GM12872 (cell line): ENCODE data around the gene TSPYL6.

Source experiments
- TF ChIP-seq, protein P1 (sequence below): IDR thresholded peaks from 3 replicates; pipeline ENCODE4 v1.5.1; 2011; ENCODE audit warnings: low read depth, mild to moderate bottlenecking, low read length, moderate library complexity; ENCODE audit not compliant: insufficient read depth

Gene TSPYL6

DNA sequence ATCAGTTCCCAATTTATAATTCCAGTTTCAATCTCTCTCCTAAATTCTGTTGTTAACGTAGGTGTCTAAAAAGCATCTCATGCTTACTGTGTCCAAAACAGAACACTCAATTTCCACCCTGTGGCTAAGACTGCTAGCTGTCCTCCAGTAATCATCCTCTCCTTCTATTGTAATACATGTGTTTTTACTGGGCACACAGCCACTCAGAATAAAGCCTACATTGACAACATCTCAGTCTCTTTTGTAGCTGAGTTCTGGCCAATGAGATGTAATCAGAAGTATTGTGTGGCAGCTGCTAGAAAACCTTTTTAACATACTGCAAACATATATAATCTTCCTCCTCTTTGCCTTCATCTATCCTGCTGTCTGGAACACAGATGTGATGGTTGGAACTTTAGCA lies 29.4 kb upstream of the TSPYL6 start:
- TF ChIP-seq, protein P1, sequence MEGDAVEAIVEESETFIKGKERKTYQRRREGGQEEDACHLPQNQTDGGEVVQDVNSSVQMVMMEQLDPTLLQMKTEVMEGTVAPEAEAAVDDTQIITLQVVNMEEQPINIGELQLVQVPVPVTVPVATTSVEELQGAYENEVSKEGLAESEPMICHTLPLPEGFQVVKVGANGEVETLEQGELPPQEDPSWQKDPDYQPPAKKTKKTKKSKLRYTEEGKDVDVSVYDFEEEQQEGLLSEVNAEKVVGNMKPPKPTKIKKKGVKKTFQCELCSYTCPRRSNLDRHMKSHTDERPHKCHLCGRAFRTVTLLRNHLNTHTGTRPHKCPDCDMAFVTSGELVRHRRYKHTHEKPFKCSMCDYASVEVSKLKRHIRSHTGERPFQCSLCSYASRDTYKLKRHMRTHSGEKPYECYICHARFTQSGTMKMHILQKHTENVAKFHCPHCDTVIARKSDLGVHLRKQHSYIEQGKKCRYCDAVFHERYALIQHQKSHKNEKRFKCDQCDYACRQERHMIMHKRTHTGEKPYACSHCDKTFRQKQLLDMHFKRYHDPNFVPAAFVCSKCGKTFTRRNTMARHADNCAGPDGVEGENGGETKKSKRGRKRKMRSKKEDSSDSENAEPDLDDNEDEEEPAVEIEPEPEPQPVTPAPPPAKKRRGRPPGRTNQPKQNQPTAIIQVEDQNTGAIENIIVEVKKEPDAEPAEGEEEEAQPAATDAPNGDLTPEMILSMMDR: no peak

DNA sequence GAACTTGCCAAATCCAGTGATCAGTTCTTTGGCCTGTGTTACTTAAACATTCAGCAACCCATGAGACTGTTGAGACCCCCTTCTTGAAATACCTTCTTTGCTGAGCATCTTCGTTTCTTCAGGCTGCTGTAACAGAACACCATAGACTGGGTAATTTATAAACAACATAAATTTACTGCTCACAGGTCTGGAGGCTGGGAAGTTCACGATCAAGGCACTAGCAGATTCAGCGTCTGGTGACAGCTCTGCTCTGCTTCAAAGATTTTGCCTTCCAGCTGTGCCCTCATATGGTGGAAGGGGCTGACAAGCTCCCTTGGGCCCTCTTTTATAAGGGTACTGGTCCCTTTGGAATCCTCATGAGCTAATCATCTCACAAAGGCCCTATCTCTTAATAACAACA lies 28.8 kb upstream of the TSPYL6 start:
- TF ChIP-seq, protein P1: no peak

DNA sequence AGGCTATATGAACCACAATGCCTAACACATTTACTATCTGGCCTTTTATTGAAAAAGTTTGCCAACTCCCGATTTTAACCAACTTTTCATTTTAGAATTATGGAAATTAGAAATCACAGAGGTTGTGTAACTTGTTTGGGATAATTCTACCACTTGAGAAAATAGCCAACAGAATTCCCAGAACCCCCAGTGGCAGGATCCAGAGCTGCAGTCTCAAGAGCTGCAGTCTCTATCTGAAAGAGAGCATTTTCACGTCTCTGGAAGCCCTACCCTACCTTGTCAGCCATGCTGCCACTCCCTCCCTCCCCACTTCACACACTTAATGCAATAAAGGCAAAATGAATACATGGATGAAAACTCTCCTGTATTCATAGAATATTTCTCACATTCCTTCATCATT lies 23.4 kb upstream of the TSPYL6 start:
- TF ChIP-seq, protein P1: peak; percentile 26; the same call in 1 of the 3 replicates

DNA sequence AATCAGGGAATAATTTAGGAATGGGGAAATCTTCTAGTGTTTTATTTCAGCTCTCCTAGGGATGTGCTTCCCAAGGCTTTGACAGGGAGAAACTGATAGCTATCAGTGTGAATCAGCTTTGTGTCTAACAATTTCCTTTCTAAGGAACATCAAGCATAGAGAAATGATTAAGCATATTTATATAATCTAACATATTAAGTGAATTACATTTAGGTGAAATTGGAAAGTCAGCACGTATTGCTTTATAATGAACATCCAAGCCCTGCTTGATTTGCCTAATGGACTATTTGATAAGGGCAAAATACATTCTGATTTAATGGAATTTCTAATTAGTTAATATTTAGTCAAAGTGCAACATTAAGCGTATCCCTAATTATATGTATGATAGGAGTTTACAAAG lies 19.5 kb upstream of the TSPYL6 start:
- TF ChIP-seq, protein P1: no peak

DNA sequence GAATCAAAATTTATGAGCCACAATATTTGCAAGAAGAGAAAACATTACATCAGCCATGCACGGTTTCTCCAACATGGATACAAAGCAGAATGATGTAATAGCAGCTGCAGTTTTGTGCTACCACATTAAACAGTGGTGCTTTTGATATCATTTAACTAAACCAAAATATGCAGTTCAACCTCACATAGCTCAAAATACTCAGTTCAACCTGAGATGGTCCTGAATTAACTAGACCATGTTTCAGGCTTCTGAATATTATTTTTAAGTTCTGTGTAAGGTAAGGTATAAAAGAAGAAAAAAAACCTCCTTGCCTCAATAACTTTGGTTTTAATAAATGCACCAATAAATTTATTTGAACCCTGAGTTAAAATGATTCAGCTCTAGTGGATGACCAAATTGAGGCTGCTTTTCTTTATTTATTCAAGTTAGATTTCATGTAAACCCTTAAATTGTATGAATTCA lies 18.8 kb upstream of the TSPYL6 start:
- TF ChIP-seq, protein P1: no peak

DNA sequence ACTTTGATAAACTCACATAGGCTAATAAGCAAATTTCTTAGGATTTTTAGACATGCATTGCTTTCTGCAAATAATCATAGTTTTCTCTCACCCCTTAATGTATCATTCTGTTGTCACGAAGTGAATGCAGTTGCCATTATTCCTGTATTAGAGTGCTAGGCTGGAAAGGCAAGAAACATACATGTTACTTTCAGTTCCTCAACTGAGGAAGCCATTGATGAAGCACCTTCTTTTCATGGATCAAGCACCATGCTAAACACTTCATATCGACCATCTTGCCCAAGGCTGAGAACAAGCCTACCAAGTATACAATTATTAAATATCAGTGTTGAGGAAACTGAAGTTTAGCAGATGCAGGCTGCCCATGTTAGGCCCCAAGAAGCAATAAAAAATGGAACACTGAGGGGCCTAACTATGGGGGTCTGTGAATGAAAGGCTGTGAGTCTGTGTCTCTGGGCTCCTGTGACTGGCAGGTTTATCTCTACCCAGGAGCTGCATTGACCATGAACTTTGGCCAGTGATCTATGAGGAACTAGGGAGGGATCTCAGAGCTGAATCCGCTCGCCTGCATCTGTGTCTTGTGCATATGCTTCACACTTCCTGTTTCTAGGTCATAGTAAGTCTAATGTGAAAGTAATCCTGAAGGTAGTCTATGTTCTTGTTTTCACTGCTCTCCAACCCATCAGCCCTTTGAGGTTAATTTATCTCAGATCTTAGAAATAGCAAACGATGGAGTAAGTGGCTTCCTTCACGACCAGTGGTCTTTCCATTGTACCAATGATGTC lies 16.0 kb upstream of the TSPYL6 start:
- TF ChIP-seq, protein P1: no peak

DNA sequence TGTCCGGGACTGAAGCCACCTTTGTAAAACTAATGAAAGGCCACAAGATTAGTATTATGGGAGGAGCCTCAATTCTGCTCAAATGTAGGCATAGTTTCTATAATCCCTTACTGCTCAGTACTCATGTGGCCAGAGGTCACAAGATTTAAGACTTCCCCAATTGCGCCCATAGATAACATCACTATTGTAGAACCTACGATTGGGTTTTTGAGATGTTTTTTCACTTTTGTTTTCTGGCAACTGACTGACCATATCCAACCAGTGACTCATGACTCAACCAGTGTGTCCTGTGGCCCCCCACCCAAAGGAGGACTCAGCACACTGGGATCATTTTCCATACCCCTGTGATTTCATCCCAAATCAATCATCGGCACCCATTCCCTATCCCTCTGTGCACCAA lies 15.2 kb upstream of the TSPYL6 start:
- TF ChIP-seq, protein P1: no peak
